B cell (primary cell): ENCODE data around the gene TLR3. TPM values are rescaled to one million over a fixed set of nuclear protein-coding genes. Genes with fewer than 3 reads are reported as not detected.

Source experiments
- ATAC-seq: fragments of 200-7000 bp; cut with Tn5 transposase; one replicate; pipeline ENCODE4 v1.10.0; 2021; ENCODE audit warnings: low read depth, mild to moderate bottlenecking, moderate number of reproducible peaks, moderate library complexity
- CTCF ChIA-PET: fragments of 350-600 bp; sonication (Branson Sonifier 250); formaldehyde crosslinking; loops from one replicate; lab custom pipeline; 2021; ENCODE audit warnings: antibody characterized with exemption, inconsistent platforms; lab: Charles Lee
- POLR2A ChIA-PET: fragments of 350-600 bp; sonication (Branson Sonifier 250); formaldehyde crosslinking; loops from one replicate; lab custom pipeline; 2021; ENCODE audit warnings: antibody characterized with exemption; lab: Charles Lee
- DNase-seq: peaks from one replicate; pipeline ENCODE4 v3.0.0; 2013
- H2AFZ ChIP-seq: 2 replicates; pipeline ENCODE4 v1.6.1; 2012; ENCODE audit warnings: mild to moderate bottlenecking, low read depth, low read length; ENCODE audit not compliant: insufficient read depth, poor library complexity, severe bottlenecking
- H3K27ac ChIP-seq, 2 donors: 1 replicate in 1 of 2; 2 replicates in 1 of 2; pipeline ENCODE4 v1.5.1; 2012 to 2013; ENCODE audit warnings: low read length in 2 of 2, mild to moderate bottlenecking in 2 of 2, moderate library complexity in 1 of 2
- H3K27me3 ChIP-seq, 4 experiments: fragments of 200-600 bp in 1 of 4; sonication (generic) in 1 of 4; replicated peaks in 1 of 4; 1 replicate in 2 of 4; 2 replicates in 2 of 4; pipeline versions ENCODE4 v1.6.1 to v1.7.0; 2013 to 2016; ENCODE audit warnings: low read length in 3 of 4, mild to moderate bottlenecking in 2 of 4, mixed read lengths in 1 of 4, moderate library complexity in 1 of 4; ENCODE audit not compliant: insufficient read depth in 4 of 4, control insufficient read depth in 3 of 4; ENCODE audit errors: control extremely low read depth in 1 of 4
- H3K36me3 ChIP-seq, 2 experiments: replicated peaks in 1 of 2; 1 replicate in 1 of 2; 2 replicates in 1 of 2; pipeline versions ENCODE4 v1.6.1 to v1.7.1; 2013; ENCODE audit warnings: low read length in 1 of 2; ENCODE audit not compliant: insufficient read depth in 2 of 2, control insufficient read depth in 1 of 2; ENCODE audit errors: control extremely low read depth in 1 of 2, extremely low read depth in 1 of 2
- H3K4me1 ChIP-seq, 2 donors: fragments of 200-600 bp in 1 of 2; sonication (generic) in 1 of 2; 1 replicate in 1 of 2; 2 replicates in 1 of 2; pipeline versions ENCODE4 v1.5.1 to v1.6.1; 2013 to 2017; ENCODE audit warnings: low read length in 2 of 2; ENCODE audit not compliant: control insufficient read depth in 2 of 2, insufficient read depth in 2 of 2
- H3K4me2 ChIP-seq: replicated peaks from 2 replicates; pipeline ENCODE3; 2012; ENCODE audit warnings: mild to moderate bottlenecking, low read depth, low read length; ENCODE audit not compliant: poor library complexity, severe bottlenecking
- H3K4me3 ChIP-seq, 5 experiments: fragments of 200-600 bp in 1 of 5; sonication (generic) in 1 of 5; 1 replicate in 3 of 5; 2 replicates in 2 of 5; pipeline versions ENCODE4 v1.5.1 to v1.7.0; 2011 to 2016; ENCODE audit warnings: low read length in 4 of 5, mild to moderate bottlenecking in 4 of 5, low read depth in 2 of 5, control low read depth in 1 of 5, moderate library complexity in 1 of 5; ENCODE audit not compliant: insufficient read depth in 1 of 5; ENCODE audit errors: control extremely low read depth in 1 of 5, extremely low read depth in 1 of 5
- H3K79me2 ChIP-seq: fragments of 200-600 bp; sonication (generic); one replicate; pipeline ENCODE4 v1.6.0; 2016; ENCODE audit warnings: low read length; ENCODE audit not compliant: control insufficient read depth, insufficient read depth
- H3K9ac ChIP-seq: fragments of 200-600 bp; sonication (generic); 2 replicates; pipeline ENCODE4 v1.6.1; 2017; ENCODE audit warnings: mild to moderate bottlenecking, low read length, moderate library complexity
- H3K9me3 ChIP-seq, 3 donors: one replicate each; pipeline versions ENCODE4 v1.6.1 to v1.7.1; 2013; ENCODE audit warnings: low read length in 2 of 3; ENCODE audit not compliant: control insufficient read depth in 2 of 3, insufficient read depth in 1 of 3; ENCODE audit errors: control extremely low read depth in 1 of 3
- H4K20me1 ChIP-seq: 2 replicates; pipeline ENCODE4 v1.6.0; 2012; ENCODE audit warnings: mild to moderate bottlenecking, low read length; ENCODE audit not compliant: insufficient read depth, control insufficient read depth, poor library complexity, severe bottlenecking
- H3K27ac Mint-ChIP-seq: one replicate; pipeline ENCODE4 v1.8.0; 2021; ENCODE audit warnings: mixed read lengths
- H3K27me3 Mint-ChIP-seq: one replicate; pipeline ENCODE4 v1.8.0; 2021; ENCODE audit warnings: mixed read lengths
- H3K4me1 Mint-ChIP-seq: one replicate; pipeline ENCODE4 v1.8.0; 2021; ENCODE audit warnings: mixed read lengths
- H3K4me3 Mint-ChIP-seq: one replicate; pipeline ENCODE4 v1.8.0; 2021; ENCODE audit warnings: mixed read lengths
- H3K9me3 Mint-ChIP-seq: one replicate; pipeline ENCODE4 v1.8.0; 2022; ENCODE audit warnings: mixed read lengths; ENCODE audit not compliant: insufficient read depth
- EZH2 ChIP-seq: IDR thresholded peaks from 2 replicates; pipeline ENCODE4 v1.6.1; 2012; ENCODE audit warnings: borderline replicate concordance, low read depth, mild to moderate bottlenecking, moderate library complexity, low read length; ENCODE audit not compliant: insufficient read depth, poor library complexity, severe bottlenecking
- WGBS: methylation state at CpG from one replicate; pipeline ENCODE4 v1.1.5; 2013; ENCODE audit warnings: missing lambda C conversion rate; ENCODE audit not compliant: insufficient coverage; 5-methylcytosine and 5-hydroxymethylcytosine counted together
- intact Hi-C: fragments of 100-400 bp; cut with micrococcal nuclease; formaldehyde crosslinking; loops from one replicate; pipeline ENCODE4 v1.10.0; 2022
- polyA plus RNA-seq: library from polyadenylated mRNA; depleted of rRNA; stranded (reverse); fragments of >200 nt; gene quantifications from 2 replicates; pipeline ENCODE4 v1.2.3, GENCODE V29; 2012
- total RNA-seq, 2 donors: library from RNA; stranded (reverse); fragments of 120-200 nt in 1 of 2; gene quantifications; 1 replicate in 1 of 2; 2 replicates in 1 of 2; pipeline versions ENCODE4 v1.2.3 to v1.2.4, GENCODE V29; 2013 to 2022
- TF ChIP-seq, protein P1 (sequence below): fragments of 200-600 bp; IDR thresholded peaks from one replicate; pipeline ENCODE4 v1.8.0; 2022; ENCODE audit warnings: antibody characterized with exemption, mild to moderate bottlenecking

Gene TLR3
- total and polyA plus RNA-seq, 2 donors (not counting 1 experiment from before 2014, with no cell fraction given), result not detected

DNA sequence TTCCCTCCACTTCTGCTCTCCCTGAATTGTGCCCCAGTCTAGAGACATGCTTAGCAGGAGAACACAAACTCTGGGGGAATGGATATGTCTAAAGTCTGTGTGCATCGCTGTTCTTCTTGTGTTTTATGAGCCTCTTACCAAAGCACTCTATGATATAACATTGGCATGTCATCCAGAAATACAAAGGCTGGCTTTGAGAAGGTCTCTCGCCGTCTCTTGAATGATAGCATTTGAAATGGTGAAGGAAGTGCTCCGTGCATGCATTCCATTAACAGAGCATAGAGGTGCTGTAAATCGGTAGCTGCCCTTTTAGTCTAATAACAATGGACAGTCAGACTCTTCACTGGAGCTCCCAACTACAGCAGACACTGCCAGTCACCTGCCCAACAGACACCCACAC, 28.4 kb downstream of the TLR3 start:
- H3K27me3 ChIP-seq, result peaks cover 0 to 5% (median 2%) of the 10 kb centered on the region in 4 experiments
- H3K27ac ChIP-seq, result no peak overlapping the region
- no CpG with 5 or more reads among the region's 5 CpGs for WGBS
- no peaks in the 10 kb centered on the region for H3K79me2 ChIP-seq
- intact Hi-C loops, result no loop called here
- Mint-ChIP-seq H3K4me3 (no peak overlapping the region), H3K4me1 (no peaks in the 10 kb centered on the region), H3K9me3 (no peaks in the 10 kb centered on the region), H3K27ac (no peak overlapping the region), H3K27me3 (peaks cover 42% of the 10 kb centered on the region)
- no peaks in the 10 kb centered on the region for H3K4me1 ChIP-seq
- no peaks in the 10 kb centered on the region for H3K36me3 ChIP-seq
- no peak overlapping the region for H3K4me3 ChIP-seq
- no peak overlapping the region for H2AFZ ChIP-seq
- DNase-seq, result no peak
- H3K4me2 ChIP-seq, result no peak overlapping the region
- no peak for ATAC-seq
- ChIA-PET CTCF (no interaction called here), POLR2A (no interaction called here)
- no peak overlapping the region for H3K9ac ChIP-seq
- H4K20me1 ChIP-seq, result no peaks in the 10 kb centered on the region
- TF ChIP-seq, protein P1, sequence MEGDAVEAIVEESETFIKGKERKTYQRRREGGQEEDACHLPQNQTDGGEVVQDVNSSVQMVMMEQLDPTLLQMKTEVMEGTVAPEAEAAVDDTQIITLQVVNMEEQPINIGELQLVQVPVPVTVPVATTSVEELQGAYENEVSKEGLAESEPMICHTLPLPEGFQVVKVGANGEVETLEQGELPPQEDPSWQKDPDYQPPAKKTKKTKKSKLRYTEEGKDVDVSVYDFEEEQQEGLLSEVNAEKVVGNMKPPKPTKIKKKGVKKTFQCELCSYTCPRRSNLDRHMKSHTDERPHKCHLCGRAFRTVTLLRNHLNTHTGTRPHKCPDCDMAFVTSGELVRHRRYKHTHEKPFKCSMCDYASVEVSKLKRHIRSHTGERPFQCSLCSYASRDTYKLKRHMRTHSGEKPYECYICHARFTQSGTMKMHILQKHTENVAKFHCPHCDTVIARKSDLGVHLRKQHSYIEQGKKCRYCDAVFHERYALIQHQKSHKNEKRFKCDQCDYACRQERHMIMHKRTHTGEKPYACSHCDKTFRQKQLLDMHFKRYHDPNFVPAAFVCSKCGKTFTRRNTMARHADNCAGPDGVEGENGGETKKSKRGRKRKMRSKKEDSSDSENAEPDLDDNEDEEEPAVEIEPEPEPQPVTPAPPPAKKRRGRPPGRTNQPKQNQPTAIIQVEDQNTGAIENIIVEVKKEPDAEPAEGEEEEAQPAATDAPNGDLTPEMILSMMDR, result no peak
- TF ChIP-seq EZH2, result no peak
- no peaks in the 10 kb centered on the region for H3K9me3 ChIP-seq

DNA sequence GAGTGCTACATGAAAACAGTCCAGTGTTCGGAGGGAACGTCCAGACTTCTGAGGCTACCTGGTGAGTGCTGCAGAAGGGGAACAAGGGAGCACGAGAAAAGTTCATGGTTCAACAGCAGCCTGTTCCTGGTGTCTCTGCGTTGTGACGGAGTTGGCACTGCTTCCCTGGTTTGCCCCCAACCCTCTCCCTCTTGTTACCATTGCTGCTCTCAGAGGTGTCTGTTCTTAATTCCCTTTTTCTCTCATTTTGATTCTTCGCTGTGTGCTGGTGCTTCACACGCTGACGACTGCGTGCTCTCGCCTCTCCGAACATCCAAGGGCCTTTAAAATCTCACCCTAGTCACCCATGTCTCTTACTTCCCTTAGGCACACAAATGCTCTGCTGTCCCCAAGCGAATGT, 34.0 kb downstream of the TLR3 start:
- H3K4me2 ChIP-seq, result no peak overlapping the region
- peak overlapping the region; percentile 3 for H3K4me3 Mint-ChIP-seq
- intact Hi-C loops, result no loop called here
- no peaks in the 10 kb centered on the region for H3K36me3 ChIP-seq
- ChIA-PET POLR2A (no interaction called here), CTCF (no interaction called here)
- H3K27me3 Mint-ChIP-seq, result peaks cover 56% of the 10 kb centered on the region
- no peak overlapping the region for H3K4me3 ChIP-seq
- over 99% methylated on average over 12 of the region's 12 CpGs for WGBS
- H3K9ac ChIP-seq, result no peak overlapping the region
- H3K27ac Mint-ChIP-seq, result peak overlapping the region; percentile 32
- H3K27ac ChIP-seq, result no peak overlapping the region
- H3K27me3 ChIP-seq, result peaks cover 0 to 42% (median 23%) of the 10 kb centered on the region in 4 experiments
- no peak overlapping the region for H2AFZ ChIP-seq
- peaks cover 13 to 19% of the 10 kb centered on the region in 2 donors for H3K4me1 ChIP-seq
- no peaks in the 10 kb centered on the region for H3K9me3 Mint-ChIP-seq
- no peak for DNase-seq
- no peak for ATAC-seq
- H4K20me1 ChIP-seq, result no peaks in the 10 kb centered on the region
- TF ChIP-seq, protein P1, result no peak
- TF ChIP-seq EZH2, result no peak
- peaks cover 5% of the 10 kb centered on the region for H3K4me1 Mint-ChIP-seq
- peaks cover 0 to 8% (median 0%) of the 10 kb centered on the region in 3 donors for H3K9me3 ChIP-seq
- H3K79me2 ChIP-seq, result no peaks in the 10 kb centered on the region
